ENCODE measurements around the gene ICA1L.

- TF ChIP-seq PKNOX1 (IDR thresholded peaks at IDR 0.05) (no peak), BHLHE40 (IDR thresholded peaks at IDR 0.05; ENCODE audit: borderline replicate concordance) (no peak), SP1 (IDR thresholded peaks at IDR 0.05) (no peak), LEF1 (IDR thresholded peaks at IDR 0.05; ENCODE audit: borderline replicate concordance) (no peak), FOXM1 (IDR thresholded peaks at IDR 0.05; ENCODE audit: borderline replicate concordance) (no peak), ARNT (IDR thresholded peaks at IDR 0.05) (no peak), L3MBTL2 (conservative IDR thresholded peaks at IDR 0.05) (no peak), TARDBP (IDR thresholded peaks at IDR 0.05) (no peak)
These were observed 93.3 kb downstream of the ICA1L start for GRCh38 chr2:202778217-202778616.

All from HEK293T (cell line).